Measurements from ENCODE around the gene DLK1. TPM values are rescaled to one million over a fixed set of nuclear protein-coding genes. Genes with fewer than 3 reads are reported as not detected.
A peak's percentile ranks its signal among the peaks of the same experiment; 100 is the strongest.

Gene DLK1
- total and polyA plus RNA-seq, 2 of the 13 experiments (the other 11 are each of a cell fraction or from before 2014, with no cell fraction given) = 95.5 to 312 TPM

DNA sequence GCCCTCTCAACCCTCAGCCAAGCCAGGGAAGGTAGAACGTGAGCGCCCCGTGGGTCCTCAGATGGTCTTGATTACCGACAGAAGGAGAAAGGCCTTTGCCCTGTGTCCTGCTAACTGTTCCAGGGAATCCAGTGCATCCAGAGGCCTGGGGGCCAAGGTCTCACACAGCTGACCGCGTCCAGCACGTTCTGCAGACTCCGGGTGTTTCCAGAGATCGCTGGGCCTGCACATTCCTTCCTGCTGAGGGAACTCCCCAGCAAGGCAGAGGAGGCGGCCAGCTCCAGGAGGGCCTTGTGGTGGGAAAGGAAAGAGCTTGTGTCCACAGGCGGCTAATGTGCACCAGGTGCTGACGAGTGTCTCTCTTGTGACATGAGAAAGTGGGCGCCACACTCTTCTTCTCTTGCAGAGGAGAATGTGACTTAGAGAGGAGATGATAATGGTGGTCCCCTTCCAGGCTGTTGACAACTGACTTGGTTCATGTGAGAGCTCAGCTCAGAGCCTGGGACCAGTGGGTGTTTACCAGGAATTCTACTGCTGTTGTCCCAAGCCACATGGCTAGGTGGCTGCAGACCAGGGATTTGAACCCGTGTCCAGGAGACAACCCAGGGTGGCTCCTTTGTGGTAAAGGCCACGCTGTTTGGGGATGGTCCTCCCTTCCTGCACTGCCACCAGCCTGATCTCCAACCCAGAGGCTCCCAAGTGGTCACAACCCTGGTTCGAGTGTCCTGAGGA lies 46.8 kb upstream of the DLK1 start (continued):
- no peak for TF ChIP-seq ZBTB8A (CRISPR knock-in tag; IDR thresholded peaks at IDR 0.05; ENCODE audit: borderline replicate concordance, low read depth)
- no peak for TF ChIP-seq ATM (IDR thresholded peaks at IDR 0.05; ENCODE audit: borderline replicate concordance)
- TF ChIP-seq, protein P1, sequence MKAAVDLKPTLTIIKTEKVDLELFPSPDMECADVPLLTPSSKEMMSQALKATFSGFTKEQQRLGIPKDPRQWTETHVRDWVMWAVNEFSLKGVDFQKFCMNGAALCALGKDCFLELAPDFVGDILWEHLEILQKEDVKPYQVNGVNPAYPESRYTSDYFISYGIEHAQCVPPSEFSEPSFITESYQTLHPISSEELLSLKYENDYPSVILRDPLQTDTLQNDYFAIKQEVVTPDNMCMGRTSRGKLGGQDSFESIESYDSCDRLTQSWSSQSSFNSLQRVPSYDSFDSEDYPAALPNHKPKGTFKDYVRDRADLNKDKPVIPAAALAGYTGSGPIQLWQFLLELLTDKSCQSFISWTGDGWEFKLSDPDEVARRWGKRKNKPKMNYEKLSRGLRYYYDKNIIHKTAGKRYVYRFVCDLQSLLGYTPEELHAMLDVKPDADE (CRISPR knock-in tag; IDR thresholded peaks at IDR 0.05) = no peak
- TF ChIP-seq PLRG1 (conservative IDR thresholded peaks at IDR 0.05) = no peak
- TF ChIP-seq POGZ (CRISPR knock-in tag; IDR thresholded peaks at IDR 0.05) = peak; percentile 85
- TF ChIP-seq XRCC5 (optimal IDR thresholded peaks at IDR 0.05; ENCODE audit: low read length) = no peak
- TF ChIP-seq KLF9 (CRISPR knock-in tag; IDR thresholded peaks at IDR 0.05; ENCODE audit: low read depth) = no peak
- TF ChIP-seq ZNF367 (CRISPR knock-in tag; IDR thresholded peaks at IDR 0.05; ENCODE audit: borderline replicate concordance) = no peak
- no peak for TF ChIP-seq GATA4 (IDR thresholded peaks at IDR 0.05; ENCODE audit: borderline replicate concordance, low read depth)
- no peak for TF ChIP-seq ZNF562 (CRISPR knock-in tag; IDR thresholded peaks at IDR 0.05; ENCODE audit: borderline replicate concordance)
- TF ChIP-seq GPN1 (CRISPR knock-in tag; IDR thresholded peaks at IDR 0.05; ENCODE audit: borderline replicate concordance) = no peak
- TF ChIP-seq HNRNPL (IDR thresholded peaks at IDR 0.05; ENCODE audit: low read depth, low read length) = no peak
- TF ChIP-seq ADNP (CRISPR knock-in tag; IDR thresholded peaks at IDR 0.05) = no peak
- TF ChIP-seq CENPT (CRISPR knock-in tag; IDR thresholded peaks at IDR 0.05; ENCODE audit: low read depth) = no peak
- no peak for TF ChIP-seq SMAD3 (CRISPR knock-in tag; IDR thresholded peaks at IDR 0.05)
- TF ChIP-seq, protein P2, sequence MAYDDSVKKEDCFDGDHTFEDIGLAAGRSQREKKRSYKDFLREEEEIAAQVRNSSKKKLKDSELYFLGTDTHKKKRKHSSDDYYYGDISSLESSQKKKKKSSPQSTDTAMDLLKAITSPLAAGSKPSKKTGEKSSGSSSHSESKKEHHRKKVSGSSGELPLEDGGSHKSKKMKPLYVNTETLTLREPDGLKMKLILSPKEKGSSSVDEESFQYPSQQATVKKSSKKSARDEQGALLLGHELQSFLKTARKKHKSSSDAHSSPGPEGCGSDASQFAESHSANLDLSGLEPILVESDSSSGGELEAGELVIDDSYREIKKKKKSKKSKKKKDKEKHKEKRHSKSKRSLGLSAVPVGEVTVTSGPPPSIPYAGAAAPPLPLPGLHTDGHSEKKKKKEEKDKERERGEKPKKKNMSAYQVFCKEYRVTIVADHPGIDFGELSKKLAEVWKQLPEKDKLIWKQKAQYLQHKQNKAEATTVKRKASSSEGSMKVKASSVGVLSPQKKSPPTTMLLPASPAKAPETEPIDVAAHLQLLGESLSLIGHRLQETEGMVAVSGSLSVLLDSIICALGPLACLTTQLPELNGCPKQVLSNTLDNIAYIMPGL (CRISPR knock-in tag; IDR thresholded peaks at IDR 0.05; ENCODE audit: borderline replicate concordance in 1 of 2, low read depth in 1 of 2) = peak; percentile 69 to 74; a peak in 3 of 4 replicates
- no peak for TF ChIP-seq ONECUT2 (CRISPR knock-in tag; IDR thresholded peaks at IDR 0.05)
- no peak for TF ChIP-seq SIX4 (CRISPR knock-in tag; IDR thresholded peaks at IDR 0.05)
- no peak for TF ChIP-seq ZNF672 (CRISPR knock-in tag; IDR thresholded peaks at IDR 0.05)
- TF ChIP-seq ZNF839 (CRISPR knock-in tag; IDR thresholded peaks at IDR 0.05; ENCODE audit: borderline replicate concordance) = 0 out of 2 replicates have a peak, but pooled peaks have one; percentile 71
- TF ChIP-seq PAWR (CRISPR knock-in tag; IDR thresholded peaks at IDR 0.05; ENCODE audit: borderline replicate concordance) = no peak
